GM19438 (cell line): ENCODE measurements around the gene SFT2D2.

ENCODE experiments used
- ATAC-seq: cut with Tn5 transposase; IDR thresholded peaks from one replicate; pipeline ENCODE4 v1.9.1; 2021; ENCODE audit warnings: low read depth; ENCODE audit not compliant: unreplicated experiment

Gene SFT2D2

GRCh38 chr1:168221275-168221674 lies 4.5 kb upstream of the SFT2D2 start:
- no peak for ATAC-seq

- no peak for ATAC-seq
Measured at GRCh38 chr1:168223261-168223660, 2.5 kb upstream of the SFT2D2 start.

- ATAC-seq, result no peak
Measured at GRCh38 chr1:168223681-168224540, 1.9 kb upstream of the SFT2D2 start.

- ATAC-seq, result no peak
Measured at GRCh38 chr1:168224991-168225390, 813 bp upstream of the SFT2D2 start.

GRCh38 chr1:168227620-168228019 lies 1.8 kb downstream of the SFT2D2 start:
- no peak for ATAC-seq

GRCh38 chr1:168229893-168230292 lies 4.1 kb downstream of the SFT2D2 start:
- no peak for ATAC-seq

- ATAC-seq, result no peak
Measured at GRCh38 chr1:168230709-168231108, 4.9 kb downstream of the SFT2D2 start.

GRCh38 chr1:168234846-168235547 lies 9.2 kb downstream of the SFT2D2 start:
- ATAC-seq, result no peak

- no peak for ATAC-seq
Measured at GRCh38 chr1:168235548-168235885, 9.7 kb downstream of the SFT2D2 start.

GRCh38 chr1:168235937-168236336 lies 10.1 kb downstream of the SFT2D2 start:
- no peak for ATAC-seq

GRCh38 chr1:168236836-168237611 lies 11.2 kb downstream of the SFT2D2 start:
- ATAC-seq, result no peak

GRCh38 chr1:168243198-168243597 lies 17.4 kb downstream of the SFT2D2 start:
- ATAC-seq, result no peak

GRCh38 chr1:168243636-168244212 lies 17.9 kb downstream of the SFT2D2 start:
- no peak for ATAC-seq

- ATAC-seq, result no peak
Measured at GRCh38 chr1:168245042-168245441, 19.2 kb downstream of the SFT2D2 start.

- ATAC-seq, result no peak
Measured at GRCh38 chr1:168246506-168246905, 20.7 kb downstream of the SFT2D2 start.

GRCh38 chr1:168252204-168252733 lies 26.5 kb downstream of the SFT2D2 start:
- no peak for ATAC-seq

GRCh38 chr1:168256164-168256563 lies 30.4 kb downstream of the SFT2D2 start:
- ATAC-seq, result no peak

GRCh38 chr1:168257397-168257796 lies 31.6 kb downstream of the SFT2D2 start:
- no peak for ATAC-seq

- no peak for ATAC-seq
Measured at GRCh38 chr1:168259567-168259966, 33.8 kb downstream of the SFT2D2 start.

GRCh38 chr1:168260393-168260792 lies 34.6 kb downstream of the SFT2D2 start:
- ATAC-seq, result no peak

GRCh38 chr1:168261390-168261789 lies 35.6 kb downstream of the SFT2D2 start:
- no peak for ATAC-seq
